ENCODE data around the gene D2HGDH. TPM values are rescaled to one million over a fixed set of nuclear protein-coding genes. Genes with fewer than 3 reads are reported as not detected.
"Not testable (repeated sequence)": the region's sequence is repeated elsewhere in the genome, so short reads cannot be mapped to it uniquely, and the experiment has no call there.

D2HGDH gene
- total RNA-seq, 1 experiment from 2014 or later: 4.3 TPM

DNA sequence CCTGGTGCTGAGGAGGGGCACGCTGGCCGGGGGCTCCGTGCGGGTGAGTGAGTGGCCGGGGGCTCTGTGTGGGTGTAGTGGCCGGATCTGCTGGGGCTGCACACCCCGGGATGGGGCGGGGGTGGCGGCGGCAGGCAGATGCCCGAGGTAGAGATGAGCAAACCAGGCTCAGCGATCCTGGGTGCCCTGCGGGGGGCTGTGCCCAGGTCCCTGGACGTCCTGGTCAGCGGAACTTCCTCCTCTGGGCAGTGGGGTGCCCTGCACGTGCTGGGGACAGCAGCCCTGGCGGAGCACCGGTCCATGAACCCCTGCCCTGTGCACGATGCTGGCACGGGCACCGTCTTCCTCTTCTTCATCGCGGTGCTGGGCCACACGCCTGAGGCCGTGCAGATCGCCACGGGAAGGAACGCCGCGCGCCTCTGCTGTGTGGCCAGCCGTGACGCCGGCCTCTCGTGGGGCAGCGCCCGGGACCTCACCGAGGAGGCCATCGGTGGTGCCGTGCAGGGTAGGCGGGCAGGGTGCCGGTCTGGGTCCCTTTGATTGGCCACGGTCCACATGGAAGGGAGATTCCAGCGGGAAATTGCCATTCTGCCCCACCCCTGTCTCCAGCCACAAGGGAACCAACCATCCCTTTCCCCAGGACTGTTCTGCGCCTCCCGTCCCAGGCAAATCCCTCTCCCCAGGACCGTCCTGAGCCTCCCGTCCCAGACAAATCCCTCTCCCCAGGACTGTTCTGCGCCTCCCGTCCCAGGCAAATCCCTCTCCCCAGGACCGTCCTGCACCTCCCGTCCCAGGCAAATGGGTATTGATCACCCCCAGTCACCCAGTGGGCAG is 80.4 kb downstream of the D2HGDH start:
- no peaks in the 10 kb centered on the region for H3K27me3 ChIP-seq
- no peak overlapping the region for H3K4me3 ChIP-seq
- no peak overlapping the region for H3K27ac ChIP-seq
- DNase-seq: no peak
- H3K9me3 ChIP-seq (replicated peaks): no peaks in the 10 kb centered on the region
- H3K4me1 ChIP-seq: peaks cover 12% of the 10 kb centered on the region
- H3K36me3 ChIP-seq: no peaks in the 10 kb centered on the region

DNA sequence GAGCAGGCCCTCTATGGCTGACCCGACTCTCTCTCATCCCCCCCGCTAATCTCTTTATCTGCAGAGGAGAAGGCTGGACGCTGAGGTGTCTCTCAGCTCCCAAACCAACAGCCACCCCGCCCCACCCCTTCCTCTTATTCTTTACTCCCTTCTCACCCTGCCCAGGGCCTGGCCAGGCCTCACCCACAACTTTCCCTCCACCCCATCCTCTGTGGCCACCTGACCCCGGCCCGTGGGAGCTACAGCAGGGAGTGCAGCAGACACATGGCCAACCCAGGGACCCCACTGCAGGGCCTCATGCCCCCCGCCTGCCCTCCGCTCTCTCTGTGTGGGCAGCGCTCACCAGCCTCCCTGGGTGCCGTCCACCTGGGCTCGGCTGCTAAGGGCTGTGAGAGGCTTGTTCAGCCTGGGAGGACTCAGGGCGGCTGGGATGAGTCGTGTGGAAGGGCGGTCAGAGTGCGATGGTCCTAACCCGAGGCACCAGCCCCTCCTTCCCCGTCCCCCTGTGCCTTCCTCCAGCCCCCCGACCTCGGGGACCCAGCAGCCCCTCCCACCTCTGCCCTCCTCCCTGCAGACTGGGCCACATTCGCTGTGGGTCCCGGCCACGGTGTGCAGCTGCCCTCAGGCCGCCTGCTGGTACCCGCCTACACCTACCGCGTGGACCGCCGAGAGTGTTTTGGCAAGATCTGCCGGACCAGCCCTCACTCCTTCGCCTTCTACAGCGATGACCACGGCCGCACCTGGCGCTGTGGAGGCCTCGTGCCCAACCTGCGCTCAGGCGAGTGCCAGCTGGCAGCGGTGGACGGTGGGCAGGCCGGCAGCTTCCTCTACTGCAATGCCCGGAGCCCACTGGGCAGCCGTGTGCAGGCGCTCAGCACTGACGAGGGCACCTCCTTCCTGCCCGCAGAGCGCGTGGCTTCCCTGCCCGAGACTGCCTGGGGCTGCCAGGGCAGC is 81.3 kb downstream of the D2HGDH start:
- H3K9me3 ChIP-seq (replicated peaks): no peaks in the 10 kb centered on the region
- no peak overlapping the region for H3K4me3 ChIP-seq
- DNase-seq: no peak
- no peak overlapping the region for H3K27ac ChIP-seq
- H3K27me3 ChIP-seq: no peaks in the 10 kb centered on the region
- peaks cover 12% of the 10 kb centered on the region for H3K4me1 ChIP-seq
- no peaks in the 10 kb centered on the region for H3K36me3 ChIP-seq

DNA sequence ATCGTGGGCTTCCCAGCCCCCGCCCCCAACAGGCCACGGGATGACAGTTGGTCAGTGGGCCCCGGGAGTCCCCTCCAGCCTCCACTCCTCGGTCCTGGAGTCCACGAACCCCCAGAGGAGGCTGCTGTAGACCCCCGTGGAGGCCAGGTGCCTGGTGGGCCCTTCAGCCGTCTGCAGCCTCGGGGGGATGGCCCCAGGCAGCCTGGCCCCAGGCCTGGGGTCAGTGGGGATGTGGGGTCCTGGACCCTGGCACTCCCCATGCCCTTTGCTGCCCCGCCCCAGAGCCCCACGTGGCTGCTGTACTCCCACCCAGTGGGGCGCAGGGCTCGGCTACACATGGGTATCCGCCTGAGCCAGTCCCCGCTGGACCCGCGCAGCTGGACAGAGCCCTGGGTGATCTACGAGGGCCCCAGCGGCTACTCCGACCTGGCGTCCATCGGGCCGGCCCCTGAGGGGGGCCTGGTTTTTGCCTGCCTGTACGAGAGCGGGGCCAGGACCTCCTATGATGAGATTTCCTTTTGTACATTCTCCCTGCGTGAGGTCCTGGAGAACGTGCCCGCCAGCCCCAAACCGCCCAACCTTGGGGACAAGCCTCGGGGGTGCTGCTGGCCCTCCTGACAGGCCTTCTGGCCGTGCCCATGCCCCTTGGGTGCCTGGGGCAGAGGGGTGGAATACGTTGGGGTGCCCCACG is 82.1 kb downstream of the D2HGDH start:
- Histone ChIP-seq H3K36me3 (no peaks in the 10 kb centered on the region), H3K27ac (no peak overlapping the region), H3K9me3 (replicated peaks) (no peaks in the 10 kb centered on the region), H3K4me3 (no peak overlapping the region), H3K27me3 (no peaks in the 10 kb centered on the region), H3K4me1 (peaks cover 12% of the 10 kb centered on the region)
- DNase-seq: no peak

DNA sequence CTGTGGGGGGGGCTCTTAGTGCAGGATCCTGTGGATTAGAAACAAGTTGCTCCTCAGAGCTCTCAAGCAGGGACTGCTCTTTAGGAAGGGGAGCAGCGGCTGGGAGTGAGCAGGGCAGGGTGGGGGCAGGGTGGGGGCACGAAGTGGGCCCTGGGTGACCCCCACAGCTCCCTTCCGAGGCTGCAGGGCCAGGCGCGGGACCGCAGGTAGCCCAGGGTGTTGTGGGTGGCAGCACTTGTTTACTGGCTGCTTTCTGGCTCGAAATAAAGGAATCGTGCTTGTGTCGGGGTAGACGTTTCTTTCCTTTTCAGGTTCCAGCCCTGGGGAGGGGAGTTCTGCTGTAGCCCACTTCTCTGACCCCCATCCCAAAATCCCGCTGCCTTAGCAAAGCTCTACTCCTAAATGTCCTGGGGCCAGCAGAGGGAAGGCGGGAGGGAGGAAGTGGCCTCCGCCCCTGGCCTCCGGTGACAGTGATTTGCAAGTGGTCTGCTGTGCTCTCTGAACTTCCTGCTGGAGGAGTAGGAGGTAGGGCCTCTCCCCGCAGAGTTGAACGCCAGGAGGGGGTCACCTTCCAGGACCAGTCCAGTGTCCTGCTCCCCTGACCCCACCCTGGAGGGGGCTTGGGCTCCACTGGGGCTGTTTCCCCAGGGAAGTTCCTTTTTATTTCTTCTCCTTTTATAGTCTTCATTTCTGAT is 82.8 kb downstream of the D2HGDH start:
- no peak overlapping the region for H3K27ac ChIP-seq
- H3K9me3 ChIP-seq (replicated peaks): no peaks in the 10 kb centered on the region
- H3K36me3 ChIP-seq: no peaks in the 10 kb centered on the region
- no peak overlapping the region for H3K4me3 ChIP-seq
- no peak for DNase-seq
- no peaks in the 10 kb centered on the region for H3K27me3 ChIP-seq
- peaks cover 11% of the 10 kb centered on the region for H3K4me1 ChIP-seq

DNA sequence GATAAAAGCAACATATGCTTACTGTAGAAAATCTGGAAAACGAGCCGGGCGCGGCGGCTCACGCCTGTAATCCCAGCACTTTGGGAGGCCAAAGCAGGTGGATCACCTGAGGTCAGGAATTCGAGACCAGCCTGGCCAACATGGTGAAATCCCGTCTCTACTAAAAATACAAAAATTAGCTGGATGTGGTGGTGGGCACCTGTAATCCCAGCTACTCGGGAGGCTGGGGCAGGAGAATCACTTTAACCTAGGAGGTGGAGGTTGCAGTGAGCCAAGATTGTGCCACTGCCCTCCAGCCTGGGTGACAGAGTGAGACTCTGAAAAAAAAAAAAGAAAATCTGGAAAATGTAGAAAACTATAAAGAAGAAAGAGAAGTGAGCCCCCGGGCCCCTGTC is 83.4 kb downstream of the D2HGDH start:
- not testable (repeated sequence) for H3K27me3 ChIP-seq; H3K4me3 ChIP-seq; DNase-seq; H3K4me1 ChIP-seq; H3K9me3 ChIP-seq (replicated peaks); H3K27ac ChIP-seq; H3K36me3 ChIP-seq

Other genes with a start within 250 kb of the D2HGDH start
- 132 and 171 TPM in 2 replicates for gene STK25, start 226.0 kb upstream of the D2HGDH start, total RNA-seq (2014; rRNA removed; shearing (Covaris generic))
- 6.6 and 7.3 TPM in 2 replicates for gene BOK, start 175.9 kb upstream of the D2HGDH start, total RNA-seq (2014; rRNA removed; shearing (Covaris generic))
- gene THAP4, start 97.5 kb upstream of the D2HGDH start, total RNA-seq (2014; rRNA removed; shearing (Covaris generic)): 48.9 and 51.9 TPM in 2 replicates
- 73.5 and 78.0 TPM in 2 replicates for gene ATG4B, start 96.9 kb upstream of the D2HGDH start, total RNA-seq (2014; rRNA removed; shearing (Covaris generic))
- 113 and 121 TPM in 2 replicates for gene DTYMK, start 47.8 kb upstream of the D2HGDH start, total RNA-seq (2014; rRNA removed; shearing (Covaris generic))
- gene ING5, start 32.6 kb upstream of the D2HGDH start, total RNA-seq (2014; rRNA removed; shearing (Covaris generic)): 48.8 and 53.2 TPM in 2 replicates
- gene GAL3ST2, start 42.2 kb downstream of the D2HGDH start, total RNA-seq (2014; rRNA removed; shearing (Covaris generic)): not detected in 2 replicates
- 6.8 and 7.5 TPM in 2 replicates for gene NEU4, start 74.6 kb downstream of the D2HGDH start, total RNA-seq (2014; rRNA removed; shearing (Covaris generic))
- 0.08 and 0.28 TPM in 2 replicates for gene PDCD1, start 124.3 kb downstream of the D2HGDH start, total RNA-seq (2014; rRNA removed; shearing (Covaris generic))
- not detected in 2 replicates for gene RTP5, start 135.1 kb downstream of the D2HGDH start, total RNA-seq (2014; rRNA removed; shearing (Covaris generic))